Activated CD8-positive, alpha-beta memory T cell treated with anti-CD3 and anti-CD28 coated beads for 4 hours (primary cell): Measurements from ENCODE around the gene CAPZB.
"Not testable (repeated sequence)": the region's sequence is repeated elsewhere in the genome, so short reads cannot be mapped to it uniquely, and the experiment has no call there.

Experiments
- DNase-seq, 2 donors: peaks; one replicate each; pipeline ENCODE4 v3.0.0-alpha.2; 2020; ENCODE audit warnings: low read depth in 2 of 2

CAPZB gene

DNA sequence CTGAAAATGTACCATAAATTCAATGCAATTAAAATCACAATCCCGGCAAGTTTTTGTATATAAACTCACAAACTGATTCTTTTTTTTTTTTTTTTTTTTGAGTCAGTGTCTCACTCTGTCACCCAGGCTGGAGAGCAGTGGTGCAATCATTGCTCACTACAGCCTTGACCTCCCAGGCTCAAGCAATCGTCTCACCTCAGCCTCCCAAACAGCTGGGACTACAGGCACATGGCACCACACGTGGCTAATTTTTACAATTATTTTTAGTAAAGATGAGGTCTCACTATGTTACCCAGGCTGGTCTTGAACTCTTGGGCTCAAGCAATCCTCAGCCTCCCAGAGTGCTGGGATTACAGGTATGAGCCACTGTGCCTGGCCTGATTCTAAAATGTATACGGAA lies 12.1 kb upstream of the CAPZB start:
- not testable (repeated sequence) for DNase-seq

- no peak for DNase-seq
Measured at GRCh38 chr1:19496527-19496874, 11.2 kb upstream of the CAPZB start.

DNA sequence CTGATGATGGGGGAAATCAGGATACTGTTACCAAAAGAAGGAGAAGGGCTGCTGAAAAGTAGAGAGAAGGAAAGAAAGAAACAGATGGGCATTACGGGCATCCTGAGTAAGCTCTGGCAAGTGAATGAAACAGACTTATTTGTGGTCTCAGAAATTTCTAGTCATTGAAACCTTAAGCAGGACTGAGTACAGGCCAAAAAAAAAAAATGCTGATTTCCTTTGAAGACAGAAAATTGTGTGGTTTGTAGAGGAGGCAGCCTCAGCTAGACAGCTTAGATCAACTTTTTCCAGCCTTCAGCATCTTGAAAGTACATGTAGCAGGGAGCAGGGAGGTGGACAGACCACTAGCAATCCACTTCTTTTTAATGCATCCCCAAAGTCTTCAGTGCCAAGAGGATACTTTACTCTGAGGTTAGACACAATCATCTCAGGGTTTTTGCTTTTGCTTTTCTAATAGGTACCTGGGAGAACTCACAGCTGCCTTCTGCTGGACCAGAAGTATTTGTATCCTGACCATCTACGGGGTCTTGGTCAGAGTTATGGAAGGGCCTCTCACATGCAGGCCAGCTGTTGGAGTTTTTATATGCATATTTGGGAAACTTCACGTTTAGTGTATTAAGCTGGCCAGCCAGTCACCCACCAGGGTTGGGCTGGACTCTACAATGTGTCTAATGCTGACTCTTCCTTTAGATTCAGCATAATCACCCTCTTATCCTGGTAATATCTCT lies 10.6 kb upstream of the CAPZB start:
- no peak for DNase-seq

GRCh38 chr1:19495000-19495656 lies 9.8 kb upstream of the CAPZB start:
- no peak for DNase-seq

- no peak for DNase-seq
Measured at GRCh38 chr1:19493547-19493946, 8.2 kb upstream of the CAPZB start.

GRCh38 chr1:19489996-19490395 lies 4.7 kb upstream of the CAPZB start:
- no peak for DNase-seq

DNA sequence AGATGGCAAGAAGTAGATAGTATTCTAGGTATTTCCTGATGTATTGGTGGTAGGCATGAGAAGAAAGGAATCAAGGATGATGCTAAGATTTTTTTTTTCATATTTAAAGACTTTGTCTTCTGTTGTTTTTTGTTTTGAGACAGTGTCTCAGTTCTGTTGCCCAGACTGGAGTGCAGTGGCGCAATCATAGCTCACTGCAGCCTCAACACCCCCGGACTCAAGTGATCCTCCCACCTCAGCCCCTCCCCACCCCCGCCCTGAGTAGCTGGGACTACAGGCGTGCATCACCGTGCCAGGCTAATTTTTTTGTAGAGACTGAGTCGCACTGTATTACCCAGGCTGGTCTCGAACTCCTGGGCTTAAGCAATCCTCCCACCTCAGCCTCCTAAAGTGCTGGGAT lies 2.8 kb upstream of the CAPZB start:
- DNase-seq: no peak

DNA sequence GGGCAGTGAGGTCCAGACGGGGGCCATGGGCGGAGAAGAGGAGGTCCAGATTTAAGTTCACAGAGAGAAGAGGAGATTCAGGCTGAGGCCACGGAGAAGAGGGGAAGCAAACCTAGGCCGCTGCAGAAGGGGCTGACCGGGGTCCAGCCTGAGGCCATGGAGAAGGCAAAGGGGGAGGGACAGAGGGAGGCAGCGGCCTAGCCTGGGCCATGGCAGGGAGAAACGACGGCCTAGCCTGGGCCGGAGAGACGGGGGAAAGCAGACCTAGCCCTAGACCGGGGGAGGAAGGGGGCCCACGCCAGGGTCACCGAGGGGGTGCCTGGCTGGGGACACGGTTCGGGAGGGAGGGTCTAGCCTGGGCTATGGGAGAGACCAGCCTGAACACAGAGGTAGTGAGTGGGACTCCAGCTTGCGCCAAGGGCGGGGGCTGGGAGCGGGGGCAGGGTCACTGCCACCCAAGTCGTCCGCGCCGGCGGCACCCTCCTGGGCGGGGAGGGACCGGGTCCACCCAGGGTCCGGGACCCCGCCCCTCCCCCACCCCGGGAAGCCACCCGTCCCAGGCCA lies 459 bp downstream of the CAPZB start:
- no peak for DNase-seq

GRCh38 chr1:19484338-19484797 lies 971 bp downstream of the CAPZB start:
- DNase-seq: no peak

DNA sequence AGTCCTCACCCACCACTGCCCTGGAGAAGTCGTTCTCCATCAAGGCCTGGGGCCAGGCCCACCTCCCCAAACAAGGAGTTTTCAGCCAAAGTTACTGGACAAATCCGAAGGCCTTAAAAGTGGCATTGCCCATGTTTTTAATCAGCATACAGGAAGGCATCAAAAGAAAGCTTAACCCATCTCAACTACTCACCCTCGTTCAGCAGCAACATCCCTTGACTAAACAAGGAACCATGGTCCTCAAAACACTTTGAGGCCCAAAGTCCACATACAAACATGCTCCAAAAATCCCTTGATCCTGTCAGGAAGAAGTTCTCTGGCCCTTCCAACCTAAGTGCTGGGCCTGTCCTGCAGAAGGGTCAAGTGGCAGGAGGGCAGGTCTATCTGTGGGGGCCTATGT lies 1.6 kb downstream of the CAPZB start:
- DNase-seq: no peak

DNA sequence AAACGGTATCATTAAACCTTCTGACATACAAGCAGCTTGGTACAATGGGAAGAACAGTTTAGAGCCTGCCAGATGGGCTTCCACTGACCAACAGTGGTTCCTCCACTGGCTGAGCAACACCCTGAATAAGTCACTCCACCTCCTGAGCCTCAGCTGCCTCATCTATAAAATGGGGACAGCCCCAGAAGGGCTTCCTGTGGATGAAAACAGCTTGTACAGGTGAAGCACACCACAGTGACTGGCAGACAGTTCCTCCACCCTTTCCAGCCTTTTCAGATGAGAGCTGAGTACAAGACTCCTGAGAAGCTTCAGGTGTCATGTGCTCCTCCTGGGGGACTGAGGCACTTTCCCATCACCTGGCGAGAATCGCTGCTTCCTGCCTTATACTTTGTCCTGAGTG lies 2.1 kb downstream of the CAPZB start:
- DNase-seq: no peak

- DNase-seq: no peak
Measured at GRCh38 chr1:19481826-19482398, 3.4 kb downstream of the CAPZB start.

DNA sequence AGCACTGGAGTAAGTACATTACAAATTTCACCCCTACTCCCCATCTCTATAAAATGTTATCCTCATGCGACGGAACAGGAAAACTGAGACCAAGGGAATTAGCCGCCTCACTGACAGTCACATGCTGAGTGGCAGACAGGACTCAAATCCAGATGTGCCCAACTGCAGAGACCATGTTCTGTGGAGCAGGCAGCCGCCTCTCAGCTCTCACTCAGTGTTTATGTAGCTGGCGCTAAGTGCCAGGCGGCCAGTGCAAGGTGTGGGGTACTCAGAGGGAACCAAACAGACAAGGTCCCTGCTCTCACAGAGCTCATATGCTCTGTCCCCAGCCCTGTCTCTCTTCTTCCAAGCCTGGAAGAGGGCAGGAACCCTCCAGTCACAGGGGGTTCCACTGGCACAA lies 5.1 kb downstream of the CAPZB start:
- no peak for DNase-seq

GRCh38 chr1:19479351-19480120 lies 5.8 kb downstream of the CAPZB start:
- no peak for DNase-seq

GRCh38 chr1:19478322-19478721 lies 7.0 kb downstream of the CAPZB start:
- no peak for DNase-seq

- DNase-seq: no peak
Measured at GRCh38 chr1:19477284-19478249, 7.8 kb downstream of the CAPZB start.

DNA sequence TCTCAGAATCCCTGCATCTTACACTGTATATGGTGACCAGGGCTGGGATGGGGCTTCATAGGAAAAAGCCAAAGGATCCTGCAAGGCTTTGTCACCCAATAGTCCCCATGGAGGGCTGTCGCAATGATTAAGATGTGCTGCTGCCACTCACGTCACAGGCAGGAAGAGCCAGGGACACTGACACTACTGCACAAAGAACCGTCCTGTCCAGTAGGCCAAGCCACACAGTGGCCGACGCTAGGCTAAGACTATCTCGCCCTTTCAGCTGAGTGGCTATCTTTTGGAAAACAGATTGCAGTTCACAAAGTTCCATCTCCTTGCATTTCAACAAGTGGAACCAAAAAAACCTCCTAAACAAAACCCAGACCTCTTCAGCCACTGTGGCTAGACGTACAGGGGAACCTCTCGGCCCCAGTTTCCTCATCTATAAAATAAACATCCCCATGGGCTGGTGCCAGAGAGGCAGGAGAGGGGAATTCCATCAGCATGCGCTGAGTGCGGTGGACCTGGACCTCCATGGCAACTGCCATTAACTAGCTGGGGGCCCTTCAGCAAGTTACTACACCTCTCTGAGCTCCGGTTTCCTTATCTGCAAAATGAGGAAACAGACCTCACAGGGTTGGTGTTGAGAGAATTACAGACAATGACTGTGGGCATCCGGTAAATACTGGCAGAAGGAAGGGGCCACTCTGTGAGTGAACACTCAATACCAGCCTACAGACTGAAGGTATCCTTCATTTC lies 8.7 kb downstream of the CAPZB start:
- DNase-seq: no peak

DNA sequence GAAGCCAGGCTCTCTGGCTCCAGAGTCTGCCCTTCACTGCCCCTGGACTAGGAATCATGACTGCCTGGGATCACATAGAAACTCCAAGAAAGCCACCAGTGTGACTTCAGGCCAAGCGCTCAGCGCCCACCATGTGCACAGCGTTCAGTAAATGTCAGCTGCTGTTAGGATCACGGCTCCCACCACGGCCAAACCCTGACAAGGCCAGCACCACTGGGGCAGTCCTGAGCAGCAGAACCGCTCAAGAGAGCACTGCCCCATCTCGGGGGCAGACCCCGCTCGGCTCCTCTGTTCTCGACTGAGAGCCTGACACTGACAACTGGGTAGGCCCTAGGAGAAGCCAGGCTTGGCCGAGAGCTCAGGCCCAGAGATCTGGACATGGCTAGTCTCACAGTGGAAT lies 10.0 kb downstream of the CAPZB start:
- DNase-seq: no peak

DNA sequence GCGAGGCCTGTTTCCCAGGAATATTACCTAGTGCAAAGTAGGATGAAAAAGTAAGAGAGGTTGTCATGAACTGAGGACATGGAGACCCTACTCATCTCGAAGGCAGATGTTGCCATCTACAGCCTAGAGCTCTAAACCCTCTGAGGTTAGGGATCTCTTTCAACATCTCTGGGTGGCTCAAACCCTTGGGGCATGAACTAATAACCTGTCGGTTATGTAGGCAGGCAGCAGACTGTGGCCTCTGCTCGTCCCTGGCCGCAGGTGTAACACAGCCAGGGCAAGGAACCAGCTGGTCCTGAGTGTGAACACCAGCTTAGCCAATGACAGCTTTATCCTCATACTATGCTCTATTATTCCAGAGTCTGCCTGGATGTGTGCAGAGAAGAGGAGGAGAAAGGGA lies 13.2 kb downstream of the CAPZB start:
- DNase-seq: no peak

DNA sequence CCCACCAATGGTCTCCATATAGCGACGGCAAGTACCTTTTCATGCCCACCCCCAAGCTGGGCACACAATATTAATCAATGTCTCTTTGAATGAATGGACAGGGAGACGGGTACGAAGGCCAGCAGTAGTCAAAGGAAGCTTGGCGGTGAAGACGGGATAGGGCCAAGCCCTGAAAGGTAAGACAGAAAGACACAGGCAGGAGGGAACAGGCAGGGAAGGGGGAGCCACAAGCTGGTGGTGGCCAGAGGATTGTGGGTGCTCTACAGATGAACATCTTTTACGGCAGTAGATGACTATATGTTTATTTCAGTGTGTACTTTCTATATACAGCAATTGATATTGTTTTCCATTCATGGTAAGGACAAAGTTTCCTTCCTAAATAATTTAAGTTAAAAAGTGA lies 16.3 kb downstream of the CAPZB start:
- DNase-seq: no peak
